Colonic mucosa (tissue), 4 donors: ENCODE results near the gene ADCY7. TPM values are rescaled to one million over a fixed set of nuclear protein-coding genes. Genes with fewer than 3 reads are reported as not detected.

Source experiments
- DNase-seq: peaks from one replicate; pipeline ENCODE4 v3.0.0-alpha.2; 2020
- H3K27ac ChIP-seq: fragments of 200-600 bp; one replicate; pipeline ENCODE4 v1.8.0; 2021
- H3K27me3 ChIP-seq: fragments of 200-600 bp; one replicate; pipeline ENCODE4 v1.8.0; 2021
- H3K36me3 ChIP-seq: fragments of 200-600 bp; one replicate; pipeline ENCODE4 v1.8.0; 2021
- H3K4me1 ChIP-seq: fragments of 200-600 bp; one replicate; pipeline ENCODE4 v1.8.0; 2021; ENCODE audit warnings: mild to moderate bottlenecking
- H3K4me3 ChIP-seq: fragments of 200-600 bp; one replicate; pipeline ENCODE4 v1.8.0; 2021
- H3K9ac ChIP-seq, 2 donors: one replicate each; pipeline ENCODE4 v1.7.0; 2013; ENCODE audit warnings: control low read depth in 2 of 2, low read depth in 2 of 2, low read length in 2 of 2
- H3K9me3 ChIP-seq: fragments of 200-600 bp; one replicate; pipeline ENCODE4 v1.8.0; 2021
- CTCF ChIP-seq: fragments of 200-600 bp; IDR thresholded peaks from one replicate; pipeline ENCODE4 v1.8.0; 2022; ENCODE audit warnings: antibody characterized with exemption, mild to moderate bottlenecking
- intact Hi-C: fragments of 100-400 bp; cut with DNase I; formaldehyde crosslinking; loops from one replicate; pipeline ENCODE4 v1.14.1; 2022
- total RNA-seq, 2 donors: library from RNA; stranded (reverse); fragmentation: NEBNext Ultra II Directional in 1 of 2; extraction: Animal tissue kit (Norgen Biotek cat#: 25700) in 1 of 2; gene quantifications; one replicate each; pipeline ENCODE4 v1.2.1, GENCODE V29; 2021
- donor health status: healthy.
- donor health status: DM: no; HTN: no; CAD: no.
- donor health status: DM: no; HTN: no; CAD: no.

Gene ADCY7
- total RNA-seq, 2 donors from 2014 or later = 15.8 to 19.2 TPM

- H3K4me3 ChIP-seq = no peak overlapping the region
- no peak overlapping the region for H3K27ac ChIP-seq
- no peaks in the 10 kb centered on the region for H3K27me3 ChIP-seq
- H3K9me3 ChIP-seq = no peaks in the 10 kb centered on the region
- H3K36me3 ChIP-seq = no peaks in the 10 kb centered on the region
- H3K4me1 ChIP-seq = peaks cover 12% of the 10 kb centered on the region
- H3K9ac ChIP-seq = no peak overlapping the region
- intact Hi-C loops = no loop called here
- TF ChIP-seq CTCF = no peak
- peak; percentile 46 for DNase-seq
Observed at GRCh38 chr16:50284131-50284911, 18.0 kb downstream of the ADCY7 start.

GRCh38 chr16:50285406-50286003, 19.2 kb downstream of the ADCY7 start:
- no peaks in the 10 kb centered on the region for H3K9me3 ChIP-seq
- intact Hi-C loops = no loop called here

DNA sequence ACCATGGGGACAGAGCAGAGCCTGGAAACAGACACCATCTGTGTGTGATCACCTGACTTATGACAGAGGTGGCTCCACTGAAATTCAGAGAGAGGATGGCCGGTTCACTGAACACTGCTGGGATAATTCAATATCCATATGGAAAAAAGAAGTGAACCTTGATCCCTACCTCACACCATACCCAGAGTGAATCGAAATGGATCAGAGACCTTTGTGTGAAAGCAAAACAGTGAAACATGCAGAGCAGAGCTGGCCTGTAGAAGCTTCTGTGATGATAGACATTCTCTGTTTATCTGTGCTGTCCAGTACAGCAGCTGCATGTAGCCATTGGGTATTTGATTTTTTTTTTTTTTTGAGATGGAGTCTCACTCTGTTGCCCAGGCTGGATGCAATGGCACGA, 20.3 kb downstream of the ADCY7 start:
- H3K9ac ChIP-seq = no peak overlapping the region
- no peak overlapping the region for H3K27ac ChIP-seq
- TF ChIP-seq CTCF = no peak
- no peak for DNase-seq
- intact Hi-C loops = no loop called here
- no peaks in the 10 kb centered on the region for H3K9me3 ChIP-seq
- H3K4me3 ChIP-seq = no peak overlapping the region
- no peaks in the 10 kb centered on the region for H3K27me3 ChIP-seq
- peaks cover 7% of the 10 kb centered on the region for H3K4me1 ChIP-seq
- H3K36me3 ChIP-seq = no peaks in the 10 kb centered on the region

More at GRCh38 chr16:50285406-50286003, 19.2 kb downstream of the ADCY7 start:
- no peak overlapping the region for H3K9ac ChIP-seq
- H3K4me3 ChIP-seq = no peak overlapping the region
- DNase-seq = no peak
- H3K36me3 ChIP-seq = no peaks in the 10 kb centered on the region
- H3K4me1 ChIP-seq = peaks cover 12% of the 10 kb centered on the region
- no peaks in the 10 kb centered on the region for H3K27me3 ChIP-seq
- no peak for TF ChIP-seq CTCF
- no peak overlapping the region for H3K27ac ChIP-seq

- Histone ChIP-seq H3K4me1 (peaks cover 7% of the 10 kb centered on the region), H3K9me3 (no peaks in the 10 kb centered on the region), H3K36me3 (no peaks in the 10 kb centered on the region), H3K9ac (no peak overlapping the region), H3K27ac (no peak overlapping the region), H3K4me3 (no peak overlapping the region), H3K27me3 (no peaks in the 10 kb centered on the region)
- intact Hi-C loops = no loop called here
- no peak for DNase-seq
- no peak for TF ChIP-seq CTCF
Observed at GRCh38 chr16:50288026-50288425, 21.7 kb downstream of the ADCY7 start.

DNA sequence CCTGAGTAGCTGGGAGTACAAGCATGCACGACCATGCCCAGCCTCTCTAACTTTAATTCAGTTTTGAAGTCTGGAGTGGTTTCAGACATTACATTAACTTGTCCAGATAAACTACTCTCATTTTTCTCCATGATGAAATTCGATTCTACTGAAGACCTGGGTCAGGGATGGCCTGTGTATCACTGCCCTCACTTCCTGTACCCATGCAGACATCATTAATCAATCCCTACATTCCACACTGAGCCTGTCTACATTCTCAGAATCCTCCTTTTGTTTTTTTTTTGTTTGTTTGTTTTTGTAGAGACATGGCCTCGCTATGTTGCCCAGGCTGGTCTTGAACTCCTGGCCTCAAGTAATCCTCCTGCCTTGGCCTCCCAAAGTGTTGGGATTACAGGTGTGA, 22.6 kb downstream of the ADCY7 start:
- peaks cover 6% of the 10 kb centered on the region for H3K4me1 ChIP-seq
- no peak overlapping the region for H3K9ac ChIP-seq
- DNase-seq = no peak
- H3K36me3 ChIP-seq = no peaks in the 10 kb centered on the region
- no peak overlapping the region for H3K27ac ChIP-seq
- H3K9me3 ChIP-seq = no peaks in the 10 kb centered on the region
- H3K27me3 ChIP-seq = no peaks in the 10 kb centered on the region
- TF ChIP-seq CTCF = no peak
- H3K4me3 ChIP-seq = no peak overlapping the region
- intact Hi-C loops = no loop called here
